ENCODE results near the gene PPP2R5C. TPM values are rescaled to one million over a fixed set of nuclear protein-coding genes. Genes with fewer than 3 reads are reported as not detected.

PPP2R5C gene
- total and polyA plus RNA-seq, 2 donors from 2014 or later, result 65.6 to 129 TPM

- no peak overlapping the region for H3K27ac ChIP-seq (ENCODE audit: low read depth in 2 of 2, low read length in 2 of 2)
- no peaks in the 10 kb centered on the region for H3K27me3 ChIP-seq (ENCODE audit: control insufficient read depth, insufficient read depth, low read length)
- no peaks in the 10 kb centered on the region for H3K36me3 ChIP-seq (ENCODE audit: control insufficient read depth in 2 of 3, insufficient read depth in 3 of 3, low read length in 3 of 3)
- TF ChIP-seq, protein P1, sequence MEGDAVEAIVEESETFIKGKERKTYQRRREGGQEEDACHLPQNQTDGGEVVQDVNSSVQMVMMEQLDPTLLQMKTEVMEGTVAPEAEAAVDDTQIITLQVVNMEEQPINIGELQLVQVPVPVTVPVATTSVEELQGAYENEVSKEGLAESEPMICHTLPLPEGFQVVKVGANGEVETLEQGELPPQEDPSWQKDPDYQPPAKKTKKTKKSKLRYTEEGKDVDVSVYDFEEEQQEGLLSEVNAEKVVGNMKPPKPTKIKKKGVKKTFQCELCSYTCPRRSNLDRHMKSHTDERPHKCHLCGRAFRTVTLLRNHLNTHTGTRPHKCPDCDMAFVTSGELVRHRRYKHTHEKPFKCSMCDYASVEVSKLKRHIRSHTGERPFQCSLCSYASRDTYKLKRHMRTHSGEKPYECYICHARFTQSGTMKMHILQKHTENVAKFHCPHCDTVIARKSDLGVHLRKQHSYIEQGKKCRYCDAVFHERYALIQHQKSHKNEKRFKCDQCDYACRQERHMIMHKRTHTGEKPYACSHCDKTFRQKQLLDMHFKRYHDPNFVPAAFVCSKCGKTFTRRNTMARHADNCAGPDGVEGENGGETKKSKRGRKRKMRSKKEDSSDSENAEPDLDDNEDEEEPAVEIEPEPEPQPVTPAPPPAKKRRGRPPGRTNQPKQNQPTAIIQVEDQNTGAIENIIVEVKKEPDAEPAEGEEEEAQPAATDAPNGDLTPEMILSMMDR (IDR thresholded peaks at IDR 0.05; ENCODE audit: borderline replicate concordance, extremely low read depth, insufficient read depth), result no peak
- DNase-seq (no peak), FAIRE-seq (no peak)
- no peak overlapping the region for H3K9ac ChIP-seq (ENCODE audit: low read length in 3 of 3)
- peaks cover 0 to 4% (median 0%) of the 10 kb centered on the region in 3 donors for H3K9me3 ChIP-seq (ENCODE audit: control insufficient read depth in 2 of 3, insufficient read depth in 1 of 3, low read length in 3 of 3)
- no peak overlapping the region for H3K4me3 ChIP-seq (ENCODE audit: low read length in 3 of 3)
- no peaks in the 10 kb centered on the region for H3K4me1 ChIP-seq (ENCODE audit: control insufficient read depth in 2 of 3, insufficient read depth in 2 of 3, low read depth in 1 of 3, low read length in 3 of 3)
- intact Hi-C loops (cut with DNase I), result no loop called here
Observed at GRCh38 chr14:101738703-101739320, 22.7 kb upstream of the PPP2R5C start.

DNA sequence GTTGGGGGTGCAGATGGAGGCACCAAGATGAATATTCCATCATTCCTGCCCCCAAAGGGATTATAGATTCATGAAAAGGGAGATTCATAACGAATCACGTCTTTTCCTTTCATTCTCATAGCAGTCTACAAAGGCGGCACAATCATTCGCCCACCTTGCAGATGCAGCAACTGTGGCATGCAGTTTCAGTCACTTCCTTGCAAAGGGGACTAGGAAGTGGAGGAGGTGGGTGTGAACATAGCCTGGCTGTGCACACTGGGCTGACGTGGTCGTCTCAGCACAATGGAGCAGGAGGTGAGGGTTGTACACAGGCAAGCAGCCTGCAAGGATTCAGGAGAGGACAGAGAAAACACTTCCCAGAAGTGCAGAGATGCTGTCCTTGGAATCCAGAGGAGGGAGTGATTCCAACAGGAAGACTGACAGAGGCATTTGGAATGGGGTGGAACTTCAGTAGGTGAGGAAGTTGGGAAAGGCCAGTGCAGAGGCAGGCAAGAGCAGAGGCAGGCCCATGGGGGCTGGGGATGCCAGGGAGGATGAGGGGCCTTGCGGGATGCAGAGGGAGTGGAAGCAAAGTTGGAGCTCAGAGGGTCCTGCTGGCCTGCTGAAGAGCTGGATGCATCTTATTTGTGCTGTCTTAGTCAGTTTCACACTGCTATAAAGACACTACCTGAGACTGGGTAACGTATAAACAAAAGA is 21.9 kb upstream of the PPP2R5C start:
- Histone ChIP-seq H3K27me3 (ENCODE audit: control insufficient read depth, insufficient read depth, low read length) (no peaks in the 10 kb centered on the region), H3K36me3 (ENCODE audit: control insufficient read depth in 2 of 3, insufficient read depth in 3 of 3, low read length in 3 of 3) (no peaks in the 10 kb centered on the region), H3K9ac (ENCODE audit: low read length in 3 of 3) (no peak overlapping the region), H3K4me1 (ENCODE audit: control insufficient read depth in 2 of 3, insufficient read depth in 2 of 3, low read depth in 1 of 3, low read length in 3 of 3) (no peaks in the 10 kb centered on the region), H3K9me3 (ENCODE audit: control insufficient read depth in 2 of 3, insufficient read depth in 1 of 3, low read length in 3 of 3) (peaks cover 0 to 4% (median 0%) of the 10 kb centered on the region in 3 donors), H3K27ac (ENCODE audit: low read depth in 2 of 2, low read length in 2 of 2) (no peak overlapping the region), H3K4me3 (ENCODE audit: low read length in 3 of 3) (no peak overlapping the region)
- intact Hi-C loops (cut with DNase I), result no loop called here
- TF ChIP-seq, protein P1 (IDR thresholded peaks at IDR 0.05; ENCODE audit: borderline replicate concordance, extremely low read depth, insufficient read depth), result no peak
- FAIRE-seq (no peak), DNase-seq (no peak)

DNA sequence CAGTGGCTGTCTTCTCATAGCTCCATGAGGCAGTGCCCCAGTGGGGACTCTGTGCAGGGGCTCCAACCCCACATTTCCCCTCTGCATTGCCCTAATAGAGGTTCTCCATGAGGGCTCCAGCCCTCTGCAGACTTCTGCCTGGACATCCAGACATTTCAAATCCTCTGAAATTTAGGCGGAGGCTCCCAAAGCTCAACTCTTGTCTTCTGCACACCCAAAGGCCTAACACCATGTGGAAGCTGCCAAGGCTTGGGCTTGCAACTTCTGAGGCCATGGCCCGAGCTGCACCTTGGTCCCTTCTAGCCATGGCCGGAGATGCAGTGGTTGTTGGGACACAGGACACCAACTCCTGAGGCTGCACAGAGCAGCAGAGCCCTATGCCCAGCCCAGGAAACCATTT is 20.5 kb upstream of the PPP2R5C start:
- H3K9ac ChIP-seq (ENCODE audit: low read length in 3 of 3), result no peak overlapping the region
- H3K36me3 ChIP-seq (ENCODE audit: control insufficient read depth in 2 of 3, insufficient read depth in 3 of 3, low read length in 3 of 3), result no peaks in the 10 kb centered on the region
- H3K27ac ChIP-seq (ENCODE audit: low read depth in 2 of 2, low read length in 2 of 2), result no peak overlapping the region
- DNase-seq (no peak), FAIRE-seq (no peak)
- H3K4me3 ChIP-seq (ENCODE audit: low read length in 3 of 3), result no peak overlapping the region
- TF ChIP-seq, protein P1 (IDR thresholded peaks at IDR 0.05; ENCODE audit: borderline replicate concordance, extremely low read depth, insufficient read depth), result no peak
- H3K4me1 ChIP-seq (ENCODE audit: control insufficient read depth in 2 of 3, insufficient read depth in 2 of 3, low read depth in 1 of 3, low read length in 3 of 3), result no peaks in the 10 kb centered on the region
- H3K9me3 ChIP-seq (ENCODE audit: control insufficient read depth in 2 of 3, insufficient read depth in 1 of 3, low read length in 3 of 3), result peaks cover 0 to 4% (median 0%) of the 10 kb centered on the region in 3 donors
- no peaks in the 10 kb centered on the region for H3K27me3 ChIP-seq (ENCODE audit: control insufficient read depth, insufficient read depth, low read length)
- intact Hi-C loops (cut with DNase I), result no loop called here

Data from kidney (tissue), 14 donors.